GM12892 (cell line): ENCODE results near the gene SIK2.

Experiments used
- POLR2A ChIP-seq: IDR thresholded peaks from 2 replicates; pipeline ENCODE4 v1.6.1; 2011; ENCODE audit warnings: low read depth, low read length, control low read depth
- POLR2AphosphoS5 ChIP-seq: IDR thresholded peaks from 2 replicates; pipeline ENCODE4 v1.6.1; 2011; ENCODE audit warnings: low read depth, low read length, control low read depth
- TAF1 ChIP-seq: IDR thresholded peaks from 2 replicates; pipeline ENCODE4 v1.6.1; 2011; ENCODE audit warnings: low read depth, mild to moderate bottlenecking, control low read depth, low read length, borderline replicate concordance

DNA sequence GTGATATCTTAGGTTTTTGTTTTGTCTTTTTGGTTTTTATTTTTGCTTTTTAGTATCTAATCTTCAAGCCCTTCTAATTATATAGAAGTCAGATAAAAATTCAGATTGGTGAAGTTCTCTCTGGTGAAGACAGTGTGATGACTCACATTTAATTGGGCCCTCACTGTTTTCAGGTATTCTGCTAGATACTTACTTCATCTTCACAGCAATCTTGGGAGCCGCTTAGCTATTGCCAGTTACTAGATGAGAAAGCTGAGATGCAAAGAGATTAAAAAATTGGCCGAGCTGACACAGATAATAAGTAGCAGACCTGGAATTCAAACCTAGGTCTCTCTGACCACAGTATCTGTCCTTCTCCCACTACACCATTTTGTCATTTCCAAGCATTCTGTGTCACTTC is 88.9 kb downstream of the SIK2 start:
- TF ChIP-seq POLR2AphosphoS5 (no peak), POLR2A (no peak), TAF1 (no peak)
